Posterior vena cava (tissue), 2 donors: ENCODE results near the gene WT1. TPM values are rescaled to one million over a fixed set of nuclear protein-coding genes. Genes with fewer than 3 reads are reported as not detected.
"Not testable (repeated sequence)": the region's sequence is repeated elsewhere in the genome, so short reads cannot be mapped to it uniquely, and the experiment has no call there.

Experiments
- DNase-seq: peaks from one replicate; pipeline ENCODE4 v3.0.0-alpha.2; 2020; ENCODE audit warnings: low spot score
- intact Hi-C, 2 donors: fragments of 100-400 bp; cut with DNase I; formaldehyde crosslinking; loops; one replicate each; pipeline versions ENCODE4 v1.14.1 to v1.14.2; 2022 to 2023
- long read RNA-seq, 2 donors: library from polyadenylated mRNA; unstranded; transcript quantifications; one replicate each; pipeline ENCODE4 v2.0.0, GENCODE V29; 2020 to 2021
- total RNA-seq, 2 donors: library from RNA; stranded (reverse); fragmentation: NEBNext Ultra II Directional; extraction: Animal tissue kit (Norgen Biotek cat#: 25700); gene quantifications; one replicate each; pipeline ENCODE4 v1.2.1, GENCODE V29; 2021
- donor health status: DM: yes; HTN: yes; CAD: no.
- donor health status: DM: yes; HTN: yes; CAD: no.

Gene WT1
- 1 to 10 TPM; 1.4 to 3.4 TPM for total RNA-seq
- long read RNA-seq, donor 1 = 0 reads
- long read RNA-seq, donor 2 = 0 reads

GRCh38 chr11:32435511-32435941 is at the start of gene WT1:
TSS of gene WT1 (minus strand) at chr11:32435539.
- DNase-seq = no peak
- intact Hi-C loops = no loop called here

GRCh38 chr11:32479291-32479690 is 44.0 kb upstream of the WT1 start:
- DNase-seq = no peak
- intact Hi-C loops = no loop called here

DNA sequence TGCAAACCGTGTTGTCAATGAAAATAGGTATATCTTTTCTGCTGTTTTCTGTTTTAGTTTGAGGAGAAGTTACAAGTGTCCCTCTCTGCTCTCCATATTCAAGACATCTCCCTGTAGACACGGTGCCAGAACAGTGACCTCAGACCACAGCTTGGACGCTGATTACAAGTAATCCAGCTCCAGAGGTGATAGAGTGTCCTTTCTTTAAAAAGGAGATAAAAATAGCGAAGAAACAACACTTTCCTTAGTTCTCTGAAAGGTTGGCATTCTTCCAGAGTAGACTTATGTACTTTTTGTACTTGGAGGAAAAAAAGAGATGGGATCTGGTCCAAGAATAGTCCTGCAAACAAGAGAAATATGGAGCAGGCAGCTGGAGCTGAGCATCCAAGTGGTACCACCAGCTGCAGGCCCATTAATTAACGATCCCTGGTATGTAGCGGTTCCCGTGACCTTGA is 43.0 kb upstream of the WT1 start:
- intact Hi-C loops = no loop called here
- DNase-seq = no peak

- no peak for DNase-seq
Measured at GRCh38 chr11:32473282-32473909, 38.1 kb upstream of the WT1 start.

DNA sequence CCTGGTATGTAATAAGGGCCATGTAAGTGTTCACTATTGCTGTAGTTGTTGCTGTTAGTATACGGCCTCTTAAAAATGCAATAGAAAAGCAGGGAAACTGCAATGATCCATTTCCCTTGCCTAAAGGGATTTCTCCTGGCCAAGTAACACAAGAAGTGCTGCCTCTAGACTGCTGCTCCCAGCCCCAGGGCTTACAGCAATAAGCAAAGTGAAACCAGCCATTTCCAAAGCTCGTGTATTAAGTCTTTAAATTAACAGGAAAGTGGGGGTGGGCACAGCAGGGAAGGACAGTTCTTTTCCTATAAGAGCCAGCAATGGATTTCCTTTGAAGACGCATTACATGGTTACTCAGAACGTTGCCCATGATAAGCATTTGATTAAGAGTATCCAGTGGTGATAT is 36.9 kb upstream of the WT1 start:
- intact Hi-C loops = no loop called here
- DNase-seq = no peak

More at GRCh38 chr11:32473282-32473909, 38.1 kb upstream of the WT1 start:
- intact Hi-C loops = no loop called here

DNA sequence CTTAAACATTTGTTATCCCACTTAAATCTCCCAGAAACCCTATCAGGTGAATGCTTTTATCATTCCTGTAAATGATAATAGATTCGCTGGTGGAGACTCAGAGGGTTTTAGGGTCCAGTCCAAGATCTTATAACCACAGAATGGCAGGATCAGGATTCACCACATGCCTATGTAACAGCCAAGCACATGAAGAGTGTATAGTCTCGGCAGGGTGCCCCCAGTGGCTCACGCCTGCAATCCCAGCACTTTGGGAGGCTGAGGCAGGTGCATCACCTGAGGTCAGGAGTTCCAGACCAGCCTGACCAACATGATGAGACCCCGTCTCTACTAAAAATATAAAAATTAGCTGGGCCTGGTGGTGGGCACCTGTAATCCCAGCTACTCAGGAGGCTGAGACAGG is 36.2 kb upstream of the WT1 start:
- DNase-seq, intact Hi-C loops: not testable (repeated sequence)

GRCh38 chr11:32469791-32470190 is 34.5 kb upstream of the WT1 start:
- intact Hi-C loops = no loop called here
- DNase-seq = no peak

- DNase-seq = no peak
- intact Hi-C loops = no loop called here
Measured at GRCh38 chr11:32466279-32466915, 31.1 kb upstream of the WT1 start.

GRCh38 chr11:32464078-32464477 is 28.7 kb upstream of the WT1 start:
- intact Hi-C loops = no loop called here
- DNase-seq = no peak

DNA sequence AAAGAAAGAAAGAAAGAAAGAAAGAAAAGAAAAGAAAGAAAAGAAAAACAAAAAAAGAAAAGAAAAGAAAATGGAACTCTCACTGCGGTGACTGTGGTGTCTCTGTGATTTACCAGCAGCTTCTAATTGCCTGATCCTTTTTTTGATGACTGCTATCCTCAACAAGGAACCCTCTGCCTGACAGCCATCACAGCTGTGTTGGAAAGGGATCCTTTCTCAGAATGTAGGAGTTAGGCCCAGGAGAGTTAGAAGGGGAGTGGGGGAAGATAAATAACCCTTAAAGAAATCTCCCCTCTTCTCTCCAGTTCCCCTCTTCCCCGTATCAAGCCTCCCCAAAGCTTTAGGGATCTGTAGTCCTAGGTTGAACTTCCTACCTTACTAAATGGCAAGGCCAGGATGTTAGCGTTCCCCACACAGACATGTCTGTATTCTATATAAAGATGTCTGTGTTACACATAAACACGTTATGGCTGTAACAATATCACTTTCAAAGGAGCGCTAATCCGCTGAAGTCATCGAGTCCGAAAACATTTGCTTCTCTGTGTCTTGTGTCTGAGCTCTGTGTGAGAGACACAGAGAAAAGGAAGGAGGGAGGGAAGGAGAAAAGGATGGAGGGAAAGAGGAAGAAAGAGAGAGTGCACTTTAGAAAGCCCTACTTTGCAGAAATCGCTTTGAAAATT is 26.8 kb upstream of the WT1 start:
- intact Hi-C loops = no loop called here
- DNase-seq = no peak

DNA sequence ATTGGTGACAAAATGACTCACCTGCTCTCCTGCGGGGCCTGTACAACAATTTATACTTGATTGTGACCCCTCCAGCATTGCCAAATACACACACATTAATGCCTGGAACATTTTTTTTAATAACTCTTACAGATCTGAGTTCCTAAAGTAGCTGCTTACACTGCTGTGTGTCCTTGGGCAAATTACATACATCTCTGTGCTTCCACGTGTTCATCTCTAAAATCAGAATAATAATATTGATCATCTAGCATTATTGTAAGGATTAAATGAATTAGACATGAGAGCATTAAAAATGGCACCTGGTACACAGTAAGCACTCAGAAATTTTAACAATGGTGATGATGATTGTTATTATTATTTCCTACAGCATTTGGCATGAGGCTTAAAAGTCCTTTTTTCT is 21.5 kb upstream of the WT1 start:
- DNase-seq = no peak
- intact Hi-C loops = no loop called here

DNA sequence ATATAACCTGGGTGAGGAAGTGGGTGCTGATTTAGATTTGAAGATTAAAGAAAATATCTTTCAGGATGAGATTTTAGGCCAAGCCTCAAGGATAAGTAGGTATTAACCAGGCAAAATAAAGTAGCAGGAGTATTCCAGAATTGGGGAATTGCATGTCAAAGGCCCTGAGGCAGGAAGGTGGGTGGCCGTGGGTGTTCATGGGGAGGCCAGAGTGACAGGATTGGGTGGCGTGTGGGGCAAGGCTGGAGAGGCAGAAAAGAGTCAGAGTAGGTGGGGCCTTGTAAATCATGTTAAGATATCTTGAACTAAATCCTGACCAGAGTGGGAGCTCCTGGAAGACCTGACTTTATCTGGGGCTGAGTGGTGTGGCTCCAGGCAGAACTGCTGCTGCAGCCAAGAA is 19.7 kb upstream of the WT1 start:
- intact Hi-C loops = no loop called here
- DNase-seq = no peak

- no peak for DNase-seq
- intact Hi-C loops = no loop called here
Measured at GRCh38 chr11:32451808-32452207, 16.5 kb upstream of the WT1 start.

- DNase-seq = no peak
- intact Hi-C loops = no loop called here
Measured at GRCh38 chr11:32450372-32450771, 15.0 kb upstream of the WT1 start.

DNA sequence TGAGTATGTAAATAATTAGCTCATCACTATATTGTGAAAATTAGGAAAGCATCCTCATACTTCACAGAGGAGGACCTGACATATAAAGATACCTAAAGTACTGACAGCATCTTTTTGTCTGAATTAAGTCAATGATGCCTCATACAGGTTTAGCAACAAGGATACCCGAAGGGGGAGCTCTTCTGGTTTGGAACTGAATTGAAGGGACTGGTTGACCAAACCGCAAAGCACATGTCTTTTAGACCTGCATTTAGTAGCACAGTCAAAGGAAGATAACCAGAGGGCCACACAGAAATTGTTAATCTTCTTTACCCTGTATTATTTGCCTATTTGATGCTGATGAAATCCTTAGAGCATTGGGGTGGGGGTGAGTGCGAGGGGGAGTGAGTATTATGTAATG is 12.9 kb upstream of the WT1 start:
- intact Hi-C loops = no loop called here
- DNase-seq = no peak

GRCh38 chr11:32447252-32447651 is 11.9 kb upstream of the WT1 start:
- intact Hi-C loops = no loop called here
- DNase-seq = no peak

DNA sequence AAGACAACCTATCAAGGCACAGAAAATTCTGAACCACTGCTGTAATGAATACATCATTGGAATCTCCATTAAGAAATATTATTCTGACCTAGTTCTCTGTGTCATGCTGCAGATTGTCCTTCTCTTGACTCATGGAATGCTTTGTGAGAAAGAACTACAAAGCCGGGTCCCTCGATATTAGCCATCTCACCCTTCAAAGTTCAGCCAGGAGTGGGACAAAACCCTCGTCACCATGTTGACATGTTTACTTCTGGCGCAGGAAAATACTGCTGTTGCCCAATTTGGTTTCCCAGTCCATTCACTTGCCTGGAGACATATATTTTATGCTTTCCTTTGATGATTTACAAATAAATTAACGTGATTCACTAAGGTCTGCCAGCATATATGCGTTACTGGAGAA is 10.9 kb upstream of the WT1 start:
- intact Hi-C loops = no loop called here
- DNase-seq = no peak

- intact Hi-C loops = no loop called here
- DNase-seq = no peak
Measured at GRCh38 chr11:32444186-32444585, 8.8 kb upstream of the WT1 start.

- no peak for DNase-seq
- intact Hi-C loops = no loop called here
Measured at GRCh38 chr11:32440916-32441315, 5.6 kb upstream of the WT1 start.

GRCh38 chr11:32440312-32440908 is 5.1 kb upstream of the WT1 start:
- intact Hi-C loops = no loop called here
- DNase-seq = no peak
